Medulla oblongata (tissue), 1 donor: Measurements from ENCODE around the gene TSEN15.
"Not testable (repeated sequence)": the region's sequence is repeated elsewhere in the genome, so short reads cannot be mapped to it uniquely, and the experiment has no call there.

Experiments
- DNase-seq: peaks from one replicate; pipeline ENCODE4 v3.0.0-alpha.2; 2015; ENCODE audit errors: extremely low spot score

Gene TSEN15

GRCh38 chr1:184053881-184054280 lies 2.4 kb downstream of the TSEN15 start:
- DNase-seq, result no peak

- DNase-seq, result no peak
Observed at GRCh38 chr1:184056921-184057555, 5.5 kb downstream of the TSEN15 start.

DNA sequence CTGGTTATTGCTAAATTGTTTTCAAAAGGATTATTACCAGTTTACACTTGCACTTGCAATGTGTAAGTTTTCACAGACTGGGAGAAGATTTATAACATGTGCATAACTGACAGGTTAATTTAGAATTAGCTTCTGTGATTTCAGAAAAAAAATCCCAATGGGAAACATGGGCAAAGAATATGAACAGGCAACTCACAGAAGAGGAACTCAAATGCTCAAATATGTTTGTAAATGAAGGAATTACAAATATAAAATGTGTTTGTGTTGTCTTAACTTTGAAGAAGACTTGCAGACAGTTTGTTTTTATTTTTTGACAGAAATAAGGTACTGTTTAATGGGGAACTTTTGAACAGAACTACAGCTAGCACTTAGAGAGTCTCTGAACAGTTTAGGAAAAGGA lies 8.4 kb downstream of the TSEN15 start:
- DNase-seq, result no peak

GRCh38 chr1:184060316-184060715 lies 8.8 kb downstream of the TSEN15 start:
- DNase-seq, result no peak

- DNase-seq, result no peak
Observed at GRCh38 chr1:184061396-184062003, 10.0 kb downstream of the TSEN15 start.

DNA sequence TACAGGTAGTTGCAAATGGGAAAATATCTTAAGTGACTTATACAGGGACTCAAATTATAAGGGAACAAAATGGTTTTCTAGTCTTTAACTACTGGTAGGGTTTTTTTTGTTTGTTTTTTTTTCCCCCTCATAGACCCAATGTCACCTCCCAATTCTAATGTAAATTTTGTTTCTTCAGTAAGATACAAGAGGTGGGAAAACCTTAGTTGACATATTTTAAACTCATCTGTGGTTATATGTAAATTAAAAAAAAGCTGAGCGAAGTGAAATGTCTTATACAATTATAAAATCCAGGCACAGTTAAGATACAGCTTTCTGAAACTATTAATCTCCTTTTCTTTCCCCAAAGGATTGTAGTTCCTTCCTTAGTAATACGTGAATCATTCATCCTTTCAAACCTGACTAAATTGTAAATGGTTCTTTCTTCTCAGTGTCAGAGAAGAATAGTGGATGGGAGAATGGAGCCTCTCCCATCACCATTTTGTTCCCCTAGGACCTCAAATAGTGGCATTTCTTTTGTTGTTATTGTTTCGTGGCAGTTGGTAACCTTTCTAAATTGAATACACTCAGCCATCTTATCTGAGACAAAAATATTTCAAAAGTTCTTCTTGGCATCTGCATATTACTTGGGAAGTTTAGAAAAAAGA lies 11.2 kb downstream of the TSEN15 start:
- DNase-seq, result no peak

DNA sequence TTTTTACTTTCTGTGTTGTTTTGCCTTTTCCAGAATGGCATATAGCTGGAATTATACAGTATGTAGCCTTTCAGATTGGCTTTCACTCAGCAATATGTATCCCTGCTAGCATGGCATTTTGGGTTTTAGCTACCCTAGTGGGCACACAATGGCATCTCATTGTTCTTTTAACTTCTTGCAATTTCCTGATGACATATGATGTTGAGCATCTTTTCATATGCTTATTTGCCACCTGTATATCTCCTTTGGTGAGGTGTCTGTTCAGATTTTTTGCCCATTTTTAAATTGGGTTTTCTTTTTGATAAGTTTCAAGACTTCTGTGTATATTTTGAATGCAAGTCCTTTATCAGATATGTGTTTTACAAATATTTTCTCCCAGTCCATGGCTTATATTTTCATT lies 14.0 kb downstream of the TSEN15 start:
- no peak for DNase-seq

DNA sequence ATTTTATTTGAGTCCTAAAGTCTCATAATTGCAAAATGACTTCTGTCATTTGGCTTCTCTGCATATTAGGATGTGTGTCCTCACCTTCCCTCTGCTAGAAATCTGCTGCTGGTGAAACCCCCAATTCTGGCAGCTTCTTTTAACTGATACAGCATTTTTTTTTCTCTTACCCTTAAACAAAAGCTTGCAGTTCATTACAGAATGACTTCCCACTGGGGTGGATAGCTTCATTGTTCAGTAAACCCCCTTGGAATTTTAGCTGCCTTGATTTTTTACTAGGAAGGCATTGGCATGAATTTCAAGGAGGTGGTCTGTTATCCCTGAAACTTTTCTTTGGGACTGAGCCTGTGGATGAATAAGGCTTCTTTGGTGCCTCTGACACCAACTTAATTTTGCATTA lies 16.8 kb downstream of the TSEN15 start:
- no peak for DNase-seq

- no peak for DNase-seq
Observed at GRCh38 chr1:184069675-184070074, 18.1 kb downstream of the TSEN15 start.

GRCh38 chr1:184072376-184072775 lies 20.8 kb downstream of the TSEN15 start:
- no peak for DNase-seq

DNA sequence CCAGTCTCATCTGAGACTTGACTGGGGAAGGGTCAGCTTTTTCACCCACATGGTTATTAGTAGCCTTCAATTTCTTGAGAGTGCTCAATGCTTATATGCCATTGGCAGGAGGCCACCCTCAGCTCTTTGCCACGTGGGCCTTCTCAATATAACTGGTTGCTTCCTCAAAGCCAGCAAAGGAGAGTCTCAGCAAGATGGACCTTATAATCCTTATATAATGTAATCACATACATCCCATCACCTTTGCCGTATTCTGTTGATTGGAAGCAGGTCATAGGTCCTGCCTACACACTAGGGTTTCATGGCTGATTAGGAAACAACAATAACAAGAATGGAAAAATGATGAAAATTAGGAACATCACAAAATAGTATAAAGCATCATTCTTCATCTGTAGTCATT lies 22.9 kb downstream of the TSEN15 start:
- no peak for DNase-seq

DNA sequence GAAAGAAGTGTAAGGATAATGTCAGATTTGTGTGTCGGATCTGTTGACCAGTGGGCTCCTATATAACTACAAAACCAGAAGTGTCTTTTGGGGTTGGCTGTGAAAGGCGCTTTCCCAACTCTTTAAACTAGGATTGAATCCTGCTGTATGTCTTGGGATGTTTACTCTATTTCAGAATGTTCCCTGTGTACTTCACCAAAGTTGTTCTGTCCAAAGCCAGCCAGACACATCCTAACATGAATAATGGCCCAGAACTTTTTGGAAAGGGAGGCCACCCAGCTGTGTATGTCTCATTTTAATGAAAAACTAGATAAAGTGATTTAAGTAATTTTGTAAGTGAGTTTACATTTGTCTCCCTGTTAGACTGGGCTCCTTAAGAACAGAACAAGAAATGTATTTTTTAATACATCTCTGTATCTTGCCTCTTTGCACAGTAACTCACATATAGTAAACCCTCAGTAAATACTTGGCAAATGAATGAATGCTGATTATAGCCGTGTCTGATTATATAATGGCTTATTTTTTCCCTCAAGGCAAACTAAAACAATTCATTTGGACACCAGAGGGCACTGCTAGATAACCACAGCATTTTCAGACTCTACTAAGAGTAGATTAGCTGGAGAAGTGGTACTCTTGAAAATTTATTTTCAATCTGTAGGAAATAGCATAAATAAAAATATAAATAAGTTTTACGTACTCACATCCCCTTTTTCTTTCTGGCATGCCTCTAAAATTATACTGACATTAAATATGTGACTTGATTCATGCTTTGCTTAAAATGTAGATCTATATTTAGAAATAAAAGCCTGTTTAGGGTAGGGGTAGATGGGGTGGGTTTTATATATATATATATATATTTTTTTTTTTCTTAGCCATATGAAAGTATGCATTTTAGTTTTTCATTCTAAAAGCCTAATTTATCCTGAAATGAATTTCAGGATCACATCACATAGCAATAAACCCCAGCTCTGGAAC lies 23.8 kb downstream of the TSEN15 start:
- DNase-seq, result peak; percentile 90

GRCh38 chr1:184078564-184079249 lies 27.2 kb downstream of the TSEN15 start:
- DNase-seq, result no peak

GRCh38 chr1:184080309-184080708 lies 28.8 kb downstream of the TSEN15 start:
- no peak for DNase-seq

DNA sequence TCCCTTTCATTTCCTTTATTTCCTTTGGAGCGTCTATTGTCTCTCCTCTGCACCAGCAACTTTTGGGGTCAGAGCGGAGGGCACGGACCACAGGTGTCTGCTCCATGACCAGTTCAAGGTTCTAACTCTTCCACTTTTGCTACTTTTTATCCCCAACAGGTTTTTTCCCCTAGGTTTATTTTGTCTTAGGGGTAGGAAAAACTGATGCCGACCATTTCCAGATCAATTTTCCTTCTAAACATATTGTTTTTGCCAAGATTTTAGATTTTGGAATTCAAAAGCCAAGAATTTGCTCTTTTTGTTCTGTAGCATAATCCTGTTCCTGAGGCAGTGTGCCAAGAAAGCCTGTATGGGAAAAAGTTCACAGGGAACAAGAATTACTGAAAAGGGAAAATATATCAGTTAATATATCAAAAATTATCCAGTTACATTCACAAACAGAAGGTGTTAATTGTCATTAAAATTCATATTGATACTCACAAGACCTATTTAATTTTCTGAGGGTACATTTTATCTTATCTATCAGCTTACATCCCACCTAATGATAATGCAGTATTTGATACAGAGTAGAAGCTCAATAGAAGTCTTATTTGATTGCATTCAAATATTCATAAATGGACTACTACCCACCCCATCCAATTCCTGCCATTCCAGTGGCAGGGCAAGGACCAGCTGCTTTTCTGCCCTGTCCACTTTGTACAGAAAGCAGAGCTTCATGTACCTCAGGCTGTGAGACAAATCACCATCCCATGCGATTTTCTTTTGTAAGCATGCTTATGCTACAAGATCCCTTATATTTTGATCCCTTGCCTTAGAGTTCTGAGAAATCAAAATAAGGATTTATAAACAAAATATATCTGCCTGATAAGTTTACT lies 31.2 kb downstream of the TSEN15 start:
- DNase-seq, result no peak

- no peak for DNase-seq
Observed at GRCh38 chr1:184085667-184086066, 34.1 kb downstream of the TSEN15 start.

GRCh38 chr1:184088037-184088436 lies 36.5 kb downstream of the TSEN15 start:
- no peak for DNase-seq

DNA sequence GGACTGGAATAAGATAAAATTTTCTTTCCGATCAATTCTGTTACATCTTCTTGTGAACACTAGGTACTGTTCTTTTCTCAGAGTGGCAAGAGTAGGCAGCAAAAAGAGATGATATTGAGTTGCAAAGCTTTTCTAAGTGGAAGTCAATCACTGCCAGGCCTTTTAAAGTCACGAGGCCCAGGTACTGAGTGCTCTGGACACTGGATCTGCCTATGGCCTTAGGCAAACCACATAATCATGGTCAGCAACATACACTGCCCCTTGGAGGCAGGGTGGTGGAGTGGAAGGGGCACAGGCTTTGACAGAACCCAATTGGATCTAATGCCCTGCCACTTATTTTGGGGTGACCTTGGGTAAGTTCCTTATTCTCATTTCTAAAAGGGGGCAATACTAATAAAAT lies 41.5 kb downstream of the TSEN15 start:
- DNase-seq, result no peak

GRCh38 chr1:184096005-184096404 lies 44.5 kb downstream of the TSEN15 start:
- DNase-seq, result no peak

DNA sequence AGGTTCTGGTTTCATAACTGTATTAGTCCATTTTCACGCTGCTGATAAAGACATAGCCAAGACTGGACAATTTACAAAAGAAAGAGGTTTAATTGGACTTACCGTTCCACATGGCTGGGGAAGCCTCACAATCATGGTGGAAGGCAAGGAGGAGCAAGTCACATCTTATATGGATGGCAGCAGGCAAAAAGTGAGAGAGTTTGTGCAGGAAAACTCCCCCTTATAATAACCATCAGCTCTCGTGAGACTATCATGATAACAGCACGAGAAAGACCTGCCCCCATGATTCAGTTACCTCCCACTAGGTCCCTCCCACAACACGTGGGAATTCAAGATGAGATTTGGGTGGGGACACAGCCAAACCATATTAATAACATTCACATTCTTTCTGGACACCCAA lies 45.0 kb downstream of the TSEN15 start:
- DNase-seq, result not testable (repeated sequence)

- no peak for DNase-seq
Observed at GRCh38 chr1:184101141-184101540, 49.6 kb downstream of the TSEN15 start.
